Transverse colon (tissue), 4 donors: ENCODE measurements around the gene TSPAN17. TPM values are rescaled to one million over a fixed set of nuclear protein-coding genes. Genes with fewer than 3 reads are reported as not detected.

Experiments used
- DNase-seq: peaks from one replicate; pipeline ENCODE4 v3.0.0-alpha.2; 2019
- H3K27ac ChIP-seq, 4 donors: fragments of 200-600 bp; sonication (generic); 2 replicates each; pipeline ENCODE4 v1.5.1; 2016 to 2018; ENCODE audit warnings: inconsistent platforms in 4 of 4
- H3K27me3 ChIP-seq: fragments of 200-600 bp; sonication (generic); 2 replicates; pipeline ENCODE4 v1.5.1; 2017; ENCODE audit warnings: inconsistent platforms
- H3K36me3 ChIP-seq, 4 donors: fragments of 200-600 bp; sonication (generic); 2 replicates each; pipeline ENCODE4 v1.5.1; 2017 to 2019; ENCODE audit warnings: inconsistent platforms in 4 of 4
- H3K4me1 ChIP-seq, 4 donors: fragments of 200-600 bp; sonication (generic); 2 replicates each; pipeline ENCODE4 v1.5.1; 2017 to 2020; ENCODE audit warnings: inconsistent platforms in 4 of 4
- H3K4me3 ChIP-seq, 4 donors: fragments of 200-600 bp; sonication (generic); 1 replicate in 1 of 4; 2 replicates in 3 of 4; pipeline versions ENCODE4 v1.5.1 to v1.6.1; 2017 to 2019; ENCODE audit warnings: inconsistent platforms in 4 of 4
- H3K9me3 ChIP-seq, 2 donors: fragments of 200-600 bp; sonication (generic); 2 replicates each; pipeline ENCODE4 v1.5.1; 2017 to 2019; ENCODE audit warnings: inconsistent platforms in 2 of 2
- CTCF ChIP-seq, 5 experiments: fragments of 200-600 bp in 3 of 5; fragments of 450-650 bp in 2 of 5; sonication (generic) in 3 of 5; IDR thresholded peaks; 1 replicate in 2 of 5; 2 replicates in 3 of 5; pipeline ENCODE4 v1.5.1; 2016 to 2017; ENCODE audit warnings: antibody characterized with exemption in 5 of 5, inconsistent platforms in 3 of 5, mild to moderate bottlenecking in 2 of 5, moderate library complexity in 1 of 5
- EP300 ChIP-seq: sonication (generic); formaldehyde crosslinking; IDR thresholded peaks from one replicate; pipeline ENCODE4 v1.6.1; 2017; ENCODE audit warnings: antibody characterized with exemption, low read depth
- POLR2A ChIP-seq: fragments of 450-650 bp; IDR thresholded peaks from one replicate; pipeline ENCODE4 v1.6.1; 2016; ENCODE audit warnings: antibody characterized with exemption, mild to moderate bottlenecking, moderate library complexity
- POLR2AphosphoS5 ChIP-seq, 3 donors: sonication (generic); formaldehyde crosslinking; IDR thresholded peaks; one replicate each; pipeline ENCODE4 v1.6.1; 2016; ENCODE audit warnings: antibody characterized with exemption in 3 of 3
- WGBS, 2 donors: methylation state at CpG; one replicate each; pipeline ENCODE4 v1.1.5; 2018; ENCODE audit warnings: low coverage in 1 of 2; 5-methylcytosine and 5-hydroxymethylcytosine counted together
- in situ Hi-C, 4 donors: fragments of 200-750 bp; cut with MboI; loops; one replicate each; pipeline versions ENCODE4 v1.15.0 to v1.15.1; 2017; ENCODE audit warnings: low sequenced_read_pairs in 3 of 4, low pct_ligation_motif_present in 1 of 4, low pct_unique_long_range_greater_than_20kb in 1 of 4
- intact Hi-C: fragments of 100-400 bp; cut with DNase I; formaldehyde crosslinking; loops from one replicate; pipeline ENCODE4 v1.15.1; 2023; ENCODE audit warnings: low total_unique reads
- total RNA-seq, 4 donors: library from RNA; depleted of rRNA; stranded (reverse); fragments of >200 nt; gene quantifications; one replicate each; pipeline ENCODE4 v1.1.0, GENCODE V29; 2016

TSPAN17 gene
- total RNA-seq, 4 donors from 2014 or later, result 27.2 to 227 (median 36.1) TPM

- in situ Hi-C loops, result no loop called here
- Histone ChIP-seq H3K27ac (no peak overlapping the region), H3K4me3 (no peak overlapping the region), H3K36me3 (no peaks in the 10 kb centered on the region), H3K4me1 (peaks cover 5 to 13% (median 12%) of the 10 kb centered on the region in 4 donors), H3K27me3 (peaks cover 19% of the 10 kb centered on the region), H3K9me3 (no peaks in the 10 kb centered on the region)
- 73 to 100% methylated on average over 1 to 7 of the region's 7 CpGs for WGBS, 2 donors
- no peak for DNase-seq
- intact Hi-C loops, result no loop called here
- no peak for TF ChIP-seq POLR2A
- no peak for TF ChIP-seq EP300
- no peak for TF ChIP-seq POLR2AphosphoS5 (IDR thresholded peaks at IDR 0.05)
- no peak for TF ChIP-seq CTCF (IDR thresholded peaks at IDR 0.05)
Measured at GRCh38 chr5:176690911-176691310, 43.6 kb downstream of the TSPAN17 start.

GRCh38 chr5:176691524-176691923 lies 44.2 kb downstream of the TSPAN17 start:
- Histone ChIP-seq H3K27me3 (peaks cover 25% of the 10 kb centered on the region), H3K4me1 (peaks cover 5 to 13% (median 12%) of the 10 kb centered on the region in 4 donors), H3K4me3 (no peak overlapping the region), H3K9me3 (no peaks in the 10 kb centered on the region), H3K36me3 (no peaks in the 10 kb centered on the region), H3K27ac (no peak overlapping the region)
- no peak for DNase-seq
- TF ChIP-seq POLR2AphosphoS5 (IDR thresholded peaks at IDR 0.05) (no peak), CTCF (IDR thresholded peaks at IDR 0.05) (no peak), EP300 (no peak), POLR2A (no peak)
- in situ Hi-C loops (no loop called here), intact Hi-C loops (no loop called here)
- 100% methylated on average over 1 of the region's 1 CpG; no CpG with 5 or more reads in 1 of the 2 donors for WGBS, 2 donors

GRCh38 chr5:176692326-176692725 lies 45.0 kb downstream of the TSPAN17 start:
- DNase-seq, result no peak
- Histone ChIP-seq H3K27ac (peak overlapping the region in 3 of 4 donors; percentile 43 to 64 (median 47)), H3K9me3 (no peaks in the 10 kb centered on the region), H3K36me3 (no peaks in the 10 kb centered on the region), H3K4me3 (no peak overlapping the region), H3K4me1 (peaks cover 5 to 13% (median 12%) of the 10 kb centered on the region in 4 donors), H3K27me3 (peaks cover 33% of the 10 kb centered on the region)
- TF ChIP-seq CTCF (IDR thresholded peaks at IDR 0.05), result no peak
- no peak for TF ChIP-seq POLR2AphosphoS5 (IDR thresholded peaks at IDR 0.05)
- intact Hi-C loops (no loop called here), in situ Hi-C loops (no loop called here)
- WGBS, 2 donors, result 17 to 42% methylated on average over 1 to 5 of the region's 5 CpGs

- TF ChIP-seq POLR2A, result no peak
- no peak for TF ChIP-seq POLR2AphosphoS5 (IDR thresholded peaks at IDR 0.05)
- TF ChIP-seq CTCF (IDR thresholded peaks at IDR 0.05), result no peak
- TF ChIP-seq EP300, result no peak
- intact Hi-C loops (no loop called here), in situ Hi-C loops (no loop called here)
- H3K27me3 ChIP-seq, result peaks cover 33% of the 10 kb centered on the region
- H3K9me3 ChIP-seq, result no peaks in the 10 kb centered on the region
- H3K36me3 ChIP-seq, result no peaks in the 10 kb centered on the region
- DNase-seq, result peak; percentile 73
- H3K27ac ChIP-seq, result peak overlapping the region in 3 of 4 donors; percentile 43 to 64 (median 47)
- peaks cover 5 to 13% (median 12%) of the 10 kb centered on the region in 4 donors for H3K4me1 ChIP-seq
- 6 to 17% methylated on average over 3 to 13 of the region's 13 CpGs for WGBS, 2 donors
- H3K4me3 ChIP-seq, result no peak overlapping the region
Measured at GRCh38 chr5:176692839-176693476, 45.7 kb downstream of the TSPAN17 start.
